COR-L47 (cell line): ENCODE data around the gene ARHGEF18.
"Not testable (repeated sequence)": the region's sequence is repeated elsewhere in the genome, so short reads cannot be mapped to it uniquely, and the experiment has no call there.

ENCODE experiments used
- DNase-seq: peaks from one replicate; lab custom pipeline; 2025; lab: John Stamatoyannopoulos, UW

ARHGEF18 gene

DNA sequence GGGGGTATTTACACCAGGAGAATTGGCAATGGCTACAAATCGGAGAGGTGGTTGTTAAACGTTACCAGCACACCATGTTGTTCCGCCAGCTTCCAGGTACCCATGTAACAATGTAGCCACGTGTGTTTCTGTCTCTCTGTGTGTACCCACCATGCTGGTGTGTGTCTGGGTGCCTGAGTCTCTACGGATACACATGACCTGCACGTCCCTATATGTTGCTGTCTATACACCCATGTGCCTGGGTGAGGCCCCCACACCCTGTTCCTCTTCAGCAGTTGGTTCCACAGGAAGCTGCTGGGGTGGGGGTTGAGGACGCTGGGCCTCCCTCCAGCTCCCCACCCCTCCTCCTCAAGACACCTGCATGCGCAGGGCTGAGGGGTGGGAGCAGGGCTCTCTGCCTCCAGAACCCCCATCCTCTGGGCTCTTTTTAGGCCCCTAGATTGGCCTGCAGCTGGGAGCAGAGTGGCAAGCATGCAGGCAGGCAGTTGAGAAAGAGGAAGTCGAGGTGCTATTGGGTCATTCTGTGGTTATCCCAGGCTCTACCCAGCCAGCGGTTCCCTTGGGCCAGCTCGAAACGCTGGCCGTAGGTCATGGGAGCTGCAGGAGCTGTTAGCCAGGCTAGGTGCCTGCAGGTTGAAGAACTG is at the start of gene ARHGEF18:
Gene ARHGEF18 (plus strand): TSS at position 351 of the 644 bp plus-strand sequence. CDS start 13,954 bp downstream, outside the sequence.
- DNase-seq = no peak

DNA sequence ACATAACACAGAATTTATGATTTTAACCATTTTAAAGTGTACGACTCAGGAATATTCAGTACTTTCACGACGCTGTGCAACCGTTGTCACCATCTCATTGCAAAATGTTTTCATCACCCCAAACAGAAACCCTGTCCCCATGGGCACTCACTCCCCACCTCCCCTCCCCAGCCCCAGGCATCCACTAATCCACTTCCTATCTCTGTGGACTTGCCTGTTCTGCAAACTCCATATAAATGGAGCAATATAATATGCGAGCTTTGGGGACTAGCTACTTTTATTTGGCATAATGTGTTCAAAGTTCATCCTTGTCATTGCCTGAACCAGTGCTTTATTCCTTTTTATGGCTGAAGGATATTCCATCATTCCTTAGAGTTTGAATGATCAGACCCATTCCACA is 47.2 kb upstream of the ARHGEF18 start:
- no peak for DNase-seq

DNA sequence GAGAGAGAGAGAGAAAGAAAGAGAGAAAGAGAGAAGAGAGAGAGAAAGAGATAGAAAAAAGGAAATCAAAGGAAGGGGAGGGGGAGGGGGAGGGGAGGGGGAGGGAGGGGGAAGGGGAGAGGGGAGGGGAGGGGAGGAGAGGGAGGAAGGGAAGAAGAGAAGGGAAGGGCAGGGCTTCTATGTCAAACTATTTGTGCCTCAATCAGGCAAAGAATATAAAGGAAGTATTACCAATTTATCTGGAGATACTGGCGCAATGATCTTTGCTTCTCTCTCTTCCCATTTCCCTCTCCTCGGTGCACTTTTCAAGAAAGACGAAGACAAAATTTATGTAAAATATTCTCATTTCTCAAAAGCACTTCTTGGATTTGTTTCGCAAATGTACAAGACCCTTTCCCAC is 45.3 kb upstream of the ARHGEF18 start:
- no peak for DNase-seq

DNA sequence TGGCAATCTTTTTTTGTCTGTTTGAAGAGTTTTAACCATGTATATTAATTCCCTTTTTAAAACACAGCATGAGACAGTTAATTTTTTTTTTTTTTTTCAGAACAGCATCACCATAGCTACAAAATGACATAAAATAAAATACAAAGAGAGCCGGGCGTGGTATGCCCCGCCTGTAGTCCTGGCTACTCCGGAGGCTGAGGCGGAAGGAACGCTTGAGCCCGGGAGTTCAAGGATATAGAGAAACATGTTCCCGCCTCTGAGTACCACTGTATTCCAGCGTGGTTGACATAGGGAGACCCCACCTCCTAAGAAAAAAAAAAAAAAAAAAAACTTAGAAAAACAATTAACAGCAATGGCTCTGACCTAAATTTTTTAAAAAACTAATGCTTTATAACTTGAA is 44.5 kb upstream of the ARHGEF18 start:
- DNase-seq = no peak

DNA sequence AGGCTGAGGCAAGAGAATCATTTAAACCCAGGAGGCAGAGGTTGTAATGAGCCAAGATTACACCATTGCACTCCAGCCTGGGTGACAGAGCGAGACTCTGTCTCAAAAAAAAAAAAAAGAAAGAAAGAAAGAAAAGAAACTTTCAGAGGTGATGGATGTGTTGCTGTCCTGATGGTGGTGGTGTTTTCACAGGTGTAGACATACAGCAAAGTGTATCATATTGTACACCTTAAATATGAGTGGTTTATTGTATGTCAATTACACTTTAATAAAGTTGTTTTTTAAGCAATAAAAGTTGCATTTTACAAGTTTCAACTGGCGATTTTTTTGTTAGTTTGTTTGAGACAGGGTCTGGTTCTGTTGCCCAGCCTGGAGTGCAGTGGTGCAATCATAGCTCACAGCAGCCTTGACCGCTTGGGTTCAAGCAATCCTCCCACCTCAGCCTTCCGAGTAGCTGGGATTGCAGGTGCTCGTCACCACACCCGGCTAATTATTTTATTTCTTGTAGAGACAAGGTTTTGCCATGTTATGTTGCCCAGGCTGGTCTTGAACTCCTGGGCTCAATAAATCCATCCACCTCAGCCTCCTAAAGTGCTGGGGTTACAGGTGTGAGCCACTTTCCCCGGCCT is 41.0 kb upstream of the ARHGEF18 start:
- no peak for DNase-seq

DNA sequence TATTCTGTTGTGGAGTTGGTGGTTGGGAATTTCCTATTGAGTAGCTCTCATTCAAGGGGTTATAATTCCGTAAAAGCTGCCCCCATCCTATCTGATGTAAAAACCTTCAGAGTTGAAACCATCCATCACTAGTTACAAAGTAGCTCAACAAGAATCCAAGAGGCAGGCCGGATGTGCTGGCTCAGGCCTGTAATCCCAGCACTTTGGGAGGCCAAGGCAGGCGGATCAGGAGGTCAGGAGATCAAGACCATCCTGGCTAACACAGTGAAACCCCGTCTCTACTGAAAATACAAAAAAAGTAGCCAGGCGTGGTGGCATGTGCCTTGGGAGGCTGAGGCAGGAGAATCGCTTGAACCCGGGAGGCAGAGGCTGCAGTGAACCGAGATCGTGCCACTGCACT is 40.4 kb upstream of the ARHGEF18 start:
- not testable (repeated sequence) for DNase-seq

DNA sequence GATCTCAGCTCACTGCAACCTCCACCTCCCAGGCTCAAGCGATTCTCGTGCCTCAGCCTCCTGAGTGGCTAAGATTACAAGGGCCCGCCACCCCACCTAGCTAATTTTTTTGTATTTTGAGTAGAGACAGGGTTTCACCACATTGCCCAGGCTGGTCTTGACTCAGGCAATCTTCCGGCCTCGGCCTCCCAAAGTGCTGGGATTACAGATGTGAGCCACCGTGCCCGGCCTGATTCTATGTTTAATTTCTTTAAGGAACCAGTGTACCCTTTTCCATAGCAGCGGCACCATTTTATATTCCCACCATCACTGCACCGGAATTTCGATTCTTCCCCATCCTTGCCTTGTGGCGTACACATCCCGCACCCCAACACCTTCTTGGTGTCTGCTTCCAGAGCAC is 36.8 kb upstream of the ARHGEF18 start:
- DNase-seq = no peak

DNA sequence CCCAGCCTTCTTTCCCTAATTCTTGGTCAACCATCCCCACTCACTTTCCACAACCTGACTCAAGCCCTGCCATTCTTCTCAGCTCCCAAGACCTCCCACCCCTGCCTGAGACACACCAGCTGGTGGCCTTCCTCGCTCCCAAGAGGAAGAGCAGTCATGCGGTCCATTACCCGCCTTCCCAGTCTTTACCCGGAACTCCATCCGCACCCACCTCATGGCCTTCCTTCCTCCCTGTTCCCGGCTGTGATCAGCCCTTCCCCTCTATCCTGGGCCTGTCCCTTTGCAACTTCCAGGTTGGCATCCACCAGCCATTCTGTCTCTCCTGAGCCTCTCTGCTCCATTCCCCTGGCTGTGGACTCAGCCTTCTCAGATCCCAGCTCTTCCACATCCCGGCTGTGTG is 35.9 kb upstream of the ARHGEF18 start:
- DNase-seq = no peak

DNA sequence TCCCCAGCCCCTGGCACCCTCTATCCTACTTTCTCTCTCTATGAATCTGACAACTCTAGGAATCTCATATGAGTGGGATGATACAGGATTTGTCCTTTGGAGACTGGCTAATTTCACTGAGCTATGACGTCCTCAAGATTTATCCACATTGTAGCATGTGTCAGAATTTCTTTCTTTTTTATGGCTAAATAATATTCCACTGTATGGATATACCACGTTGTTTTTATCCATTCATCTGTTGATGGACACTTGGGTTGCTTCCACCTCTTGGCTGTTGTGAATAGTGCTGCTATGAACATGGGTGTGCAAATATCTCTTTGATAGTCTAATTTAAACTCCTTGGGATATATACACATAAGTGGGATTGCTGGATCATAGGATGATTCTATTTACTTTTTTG is 30.6 kb upstream of the ARHGEF18 start:
- DNase-seq = no peak

DNA sequence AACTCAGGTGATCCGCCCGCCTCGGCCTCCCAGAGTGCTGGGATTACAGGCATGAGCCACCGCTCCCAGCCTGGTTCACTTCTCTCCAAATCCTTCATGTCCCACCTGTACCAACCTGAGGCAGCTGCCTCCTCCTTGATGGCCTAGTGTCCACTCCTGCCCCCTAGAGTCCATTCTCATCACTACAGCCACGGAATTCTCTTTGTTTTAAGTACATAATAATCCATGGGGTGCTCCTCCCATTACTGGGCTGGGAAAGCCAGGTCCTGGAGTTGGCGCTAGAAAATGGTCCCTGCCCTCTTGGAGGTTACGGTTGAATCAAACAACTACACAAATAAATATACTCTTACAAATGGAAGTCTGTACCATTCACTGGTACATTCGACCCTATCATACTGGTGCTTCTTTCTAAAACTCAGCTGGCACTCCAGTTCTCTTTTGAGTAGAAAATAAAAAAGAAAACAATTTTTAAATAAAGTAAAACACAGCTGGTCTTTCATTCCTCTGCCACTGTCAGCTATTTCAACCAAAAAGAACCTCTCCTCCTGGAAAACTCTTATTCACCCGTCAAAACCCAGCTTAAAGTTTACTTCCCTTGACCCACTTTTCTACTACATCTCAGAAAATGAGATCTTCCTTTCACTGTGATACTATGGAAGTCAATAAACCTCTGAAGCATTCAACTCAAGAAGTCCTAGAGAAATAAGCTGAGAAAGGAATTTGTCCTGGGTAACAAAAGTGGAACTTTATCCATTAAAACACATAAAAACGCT is 22.4 kb upstream of the ARHGEF18 start:
- no peak for DNase-seq

DNA sequence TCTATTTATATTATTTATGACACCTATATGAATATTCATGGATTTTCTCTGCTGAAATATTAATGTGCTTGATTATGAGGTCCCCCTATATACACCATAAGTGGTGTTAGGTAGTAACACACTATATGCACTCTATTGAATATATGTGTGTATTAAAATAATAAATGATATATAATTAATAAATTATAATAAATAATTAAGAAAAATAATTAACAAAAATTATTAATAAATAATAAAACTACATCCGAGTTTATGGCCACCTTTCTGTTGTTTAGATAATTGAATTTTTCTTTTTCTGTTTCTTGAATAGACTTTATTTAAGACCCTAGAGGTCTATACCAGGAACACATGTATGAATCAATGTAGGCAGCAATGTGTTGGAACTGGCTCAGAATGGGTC is 20.9 kb upstream of the ARHGEF18 start:
- no peak for DNase-seq

DNA sequence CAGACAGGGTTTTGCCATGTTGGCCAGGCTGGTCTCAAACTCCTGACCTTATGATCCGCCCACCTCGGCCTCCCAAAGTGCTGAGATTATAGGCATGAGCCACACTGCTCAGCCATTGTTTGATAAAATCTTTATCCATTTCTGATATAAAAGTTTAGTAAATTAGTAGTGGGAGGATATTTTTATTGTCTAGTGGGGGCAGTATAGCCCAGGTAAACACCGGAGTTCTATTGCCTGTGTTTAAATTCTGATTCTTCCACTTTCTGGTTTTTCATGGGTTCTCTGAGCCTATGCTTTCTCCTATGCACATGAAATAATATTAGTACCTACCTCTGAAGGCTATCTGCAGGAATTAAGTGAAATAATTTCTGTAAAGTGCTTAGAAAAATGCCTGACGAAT is 20.1 kb upstream of the ARHGEF18 start:
- no peak for DNase-seq

DNA sequence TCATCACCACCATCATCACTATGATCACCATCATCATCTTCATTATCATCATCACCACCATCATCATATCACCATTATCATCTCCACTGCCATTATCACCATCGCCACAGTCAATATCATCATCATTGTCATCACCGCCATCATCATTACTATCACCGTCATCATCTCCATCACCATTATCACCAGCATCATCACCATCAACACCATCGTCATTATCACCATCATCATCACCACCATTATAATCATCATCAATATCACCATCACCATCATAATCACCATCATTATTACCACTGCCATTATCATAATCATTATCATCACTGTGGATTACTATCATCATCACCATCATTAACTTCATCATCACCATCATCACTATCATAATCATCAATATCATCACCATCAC is 17.3 kb upstream of the ARHGEF18 start:
- DNase-seq = no peak

DNA sequence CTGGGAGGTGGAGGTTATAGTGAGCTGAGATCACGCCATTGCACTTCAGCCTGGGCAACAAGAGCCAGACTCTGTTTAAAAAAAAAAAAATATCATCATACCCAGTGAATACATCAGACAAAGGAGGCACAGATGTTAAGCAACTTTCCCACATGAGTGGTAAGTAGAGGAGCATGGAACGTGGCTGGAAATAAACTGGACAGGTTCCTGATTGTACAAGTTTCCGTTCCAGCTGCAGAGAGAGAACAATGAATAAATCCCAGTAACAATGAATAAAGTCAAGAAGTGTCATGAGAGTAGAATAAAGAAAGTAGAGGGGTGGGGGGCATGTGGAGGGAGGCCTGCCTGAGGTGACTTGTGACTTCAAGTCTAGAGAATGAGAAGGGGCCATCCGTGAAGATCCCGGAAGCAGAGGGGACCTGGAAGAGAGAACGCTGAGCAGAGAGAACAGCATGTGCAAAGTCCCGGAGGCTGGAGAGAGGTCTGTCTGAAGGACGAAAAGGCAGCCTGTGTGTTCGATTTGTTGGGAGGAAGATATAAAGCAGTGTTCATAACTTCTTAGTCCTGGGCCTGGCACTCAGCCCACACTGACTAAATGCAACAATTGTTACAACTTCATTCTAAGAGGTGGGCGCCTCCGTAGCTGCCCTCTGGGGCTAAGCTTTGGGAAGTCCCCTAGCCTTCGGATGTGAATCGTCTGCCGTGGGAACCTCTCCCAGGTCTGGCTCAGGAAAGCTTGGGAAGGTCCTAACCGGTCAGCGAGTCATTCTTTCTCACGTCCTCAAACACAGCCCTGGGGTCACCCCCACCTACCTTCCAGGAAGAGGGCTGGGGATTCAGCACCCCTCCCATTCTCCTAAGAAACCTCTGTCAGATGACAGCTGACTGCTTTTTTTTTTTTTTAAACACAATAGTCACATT is 15.3 kb upstream of the ARHGEF18 start:
- DNase-seq = no peak

DNA sequence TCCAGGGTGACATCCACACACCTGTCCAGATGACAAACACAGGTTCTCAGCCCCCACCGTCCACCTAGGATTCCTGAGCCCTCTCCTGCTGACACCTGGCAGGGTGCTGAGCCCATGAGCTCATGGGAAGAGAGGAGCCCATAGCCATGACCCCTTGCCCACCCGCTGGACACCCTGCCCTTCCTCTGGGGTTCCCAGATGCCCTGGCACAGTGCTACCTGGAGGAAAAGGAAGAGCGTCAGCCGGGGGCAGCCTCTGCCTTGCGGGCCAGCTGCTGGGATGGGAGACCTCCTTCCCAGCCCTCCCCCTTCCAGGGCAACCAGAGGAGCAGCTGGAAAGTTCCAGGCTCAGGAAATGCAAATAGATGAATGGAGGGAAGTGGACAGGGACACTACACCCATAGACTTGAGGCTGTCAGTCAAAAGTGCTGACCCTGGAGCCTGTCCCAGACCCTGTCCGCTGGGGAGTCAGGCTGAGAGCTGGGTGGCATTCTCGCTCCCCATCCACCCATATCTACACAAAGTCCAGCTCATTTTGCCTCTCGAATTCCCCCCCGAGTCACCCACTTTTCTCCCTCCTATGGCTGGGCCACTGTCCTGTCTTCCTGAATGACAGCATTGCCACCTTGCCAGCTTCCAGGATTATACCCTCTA is 12.3 kb upstream of the ARHGEF18 start:
- DNase-seq = no peak

DNA sequence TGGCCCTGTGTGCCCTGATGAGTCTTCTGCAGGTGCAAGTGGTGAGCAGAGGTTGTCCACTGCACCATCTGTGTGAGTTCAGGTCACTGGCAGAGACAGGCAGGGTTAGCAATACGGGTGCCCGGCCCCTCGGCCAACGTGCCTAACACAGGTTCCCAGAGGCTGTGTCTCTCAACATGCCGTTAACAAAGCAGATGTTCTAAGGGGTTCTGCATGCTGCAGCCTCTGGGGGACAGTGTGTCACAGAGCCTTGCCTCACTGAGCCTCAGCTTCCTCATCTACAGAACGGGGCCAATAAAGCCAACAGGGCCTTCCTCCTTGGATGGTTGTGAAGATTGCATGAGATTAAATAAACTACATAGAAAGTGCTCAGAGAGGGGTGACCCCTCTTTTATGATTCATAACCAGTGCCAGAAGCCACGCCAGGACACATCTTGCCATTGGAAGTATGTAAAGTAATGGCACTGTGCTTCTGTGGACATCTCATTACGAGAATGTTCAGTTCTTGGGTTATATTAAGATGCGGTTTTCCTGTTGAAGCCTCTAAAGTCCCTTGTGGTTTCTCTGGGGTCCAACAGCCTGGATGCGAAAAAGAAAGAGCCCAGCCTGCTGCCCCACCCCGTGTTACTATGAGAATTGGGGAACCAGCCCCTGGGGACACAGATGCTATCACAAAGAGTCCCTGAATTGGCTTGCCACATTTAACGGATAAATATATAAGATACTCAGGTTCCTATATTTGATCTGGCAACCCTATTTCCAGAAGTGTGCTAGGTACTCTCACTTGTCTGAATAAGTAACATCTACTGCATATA is 11.2 kb upstream of the ARHGEF18 start:
- no peak for DNase-seq

DNA sequence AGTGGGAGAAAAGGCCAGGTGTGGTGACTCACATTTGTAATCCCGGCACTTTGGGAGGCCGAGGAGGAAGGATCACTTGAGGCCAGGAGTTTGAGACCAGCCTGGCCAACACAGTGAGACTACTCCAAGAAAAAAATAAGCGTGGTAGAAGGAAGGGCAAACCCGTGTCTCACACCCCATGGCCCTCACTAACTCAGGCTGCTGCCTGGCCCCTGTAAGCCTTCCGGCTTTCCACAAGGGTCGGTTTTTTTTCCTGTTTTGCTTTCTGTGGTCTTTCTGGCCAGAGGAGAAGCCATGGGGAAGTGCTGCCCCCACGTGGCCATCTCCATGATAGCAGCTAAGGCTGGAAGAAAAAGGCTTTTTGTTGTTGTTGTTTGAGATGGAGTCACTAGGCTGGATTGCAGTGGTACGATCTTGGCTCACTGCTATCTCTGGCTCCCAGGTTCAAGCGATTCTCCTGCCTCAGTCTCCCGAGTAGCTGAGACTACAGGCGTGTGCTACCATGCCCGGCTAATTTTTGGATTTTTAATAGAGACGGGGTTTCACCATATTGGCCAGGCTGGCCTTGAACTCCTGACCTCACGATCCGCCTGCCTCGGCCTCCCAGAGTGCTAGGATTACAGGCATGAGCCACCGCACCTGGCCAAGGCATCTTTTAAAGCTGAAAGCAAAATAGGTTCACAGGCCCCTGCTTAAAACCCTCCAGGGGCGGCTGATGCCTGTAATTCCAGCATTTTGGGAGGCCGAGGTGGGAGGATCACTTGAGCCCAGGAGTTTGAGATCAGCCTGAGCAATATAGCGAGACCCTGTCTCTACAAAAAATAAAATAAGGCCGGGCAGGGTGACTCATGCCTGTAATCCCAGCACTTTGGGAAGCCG is 7.5 kb upstream of the ARHGEF18 start:
- peak; percentile 42 for DNase-seq

DNA sequence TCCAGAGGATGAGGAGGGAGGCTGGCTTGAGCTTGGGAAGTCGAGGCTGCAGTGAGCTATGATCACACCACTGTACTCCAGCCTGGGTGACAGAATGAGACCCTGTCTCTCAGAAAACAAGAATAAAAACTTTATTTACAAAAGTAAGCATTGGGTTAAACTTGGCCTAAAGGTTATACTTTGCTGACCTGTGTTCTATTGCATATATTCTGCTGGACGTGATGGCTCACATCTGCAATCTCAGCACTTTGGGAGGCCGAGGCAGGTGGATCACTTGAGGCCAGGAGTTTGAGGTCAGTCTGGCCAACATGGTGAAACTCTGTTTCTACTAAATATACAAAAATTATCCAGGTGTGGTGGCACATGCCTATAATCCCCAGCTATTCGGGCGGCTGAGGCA is 6.6 kb upstream of the ARHGEF18 start:
- DNase-seq = no peak

DNA sequence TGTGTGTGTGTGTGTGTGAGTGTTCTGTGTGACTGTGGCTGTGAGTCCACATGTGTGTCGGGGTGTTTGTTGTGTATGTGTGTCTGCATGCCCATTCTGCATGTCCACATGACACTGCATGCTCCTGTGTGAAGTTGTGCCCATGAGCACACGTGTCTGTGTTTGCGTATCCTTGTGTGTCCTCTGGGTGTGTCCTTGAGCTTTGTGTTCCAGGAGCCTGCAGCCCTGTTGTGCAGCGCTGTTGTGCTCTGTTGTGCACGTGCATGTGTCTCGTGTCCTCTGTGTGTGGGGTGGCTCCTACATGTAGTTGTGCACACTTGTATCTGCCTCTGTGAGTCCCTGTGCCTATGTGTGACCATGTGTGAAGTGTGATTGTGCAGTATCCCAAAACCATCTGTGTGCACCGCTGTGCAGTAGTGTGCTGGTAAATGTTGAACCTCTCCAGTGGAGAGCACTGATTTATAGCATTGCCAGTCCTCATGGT is 2.2 kb upstream of the ARHGEF18 start:
- no peak for DNase-seq

DNA sequence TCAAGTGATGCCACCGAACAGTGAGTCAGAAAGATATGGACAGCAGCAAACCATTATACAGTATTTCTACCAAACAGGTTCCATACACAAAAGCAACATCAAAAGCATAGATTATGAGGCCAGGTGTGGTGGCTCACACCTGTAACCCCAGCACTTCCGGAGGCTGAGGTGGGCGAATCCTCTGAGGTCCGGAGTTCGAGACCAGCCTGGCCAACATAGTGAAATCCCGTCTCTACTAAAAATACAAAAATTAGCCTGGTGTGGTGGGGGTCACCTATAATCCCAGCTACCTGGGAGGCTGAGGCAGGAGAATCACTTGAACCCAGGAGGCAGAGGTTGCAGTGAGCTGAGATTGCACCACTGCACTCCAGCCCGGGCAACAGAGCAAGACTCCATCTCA is 1.7 kb upstream of the ARHGEF18 start:
- not testable (repeated sequence) for DNase-seq
